Superior temporal gyrus (tissue), 1 donor: ENCODE results near the gene MGMT.

Experiments
- DNase-seq: peaks from one replicate; pipeline ENCODE4 v3.0.0-alpha.2; 2016; ENCODE audit errors: extremely low spot score

The MGMT gene

GRCh38 chr10:129793479-129793878, 326.4 kb downstream of the MGMT start:
- no peak for DNase-seq

DNA sequence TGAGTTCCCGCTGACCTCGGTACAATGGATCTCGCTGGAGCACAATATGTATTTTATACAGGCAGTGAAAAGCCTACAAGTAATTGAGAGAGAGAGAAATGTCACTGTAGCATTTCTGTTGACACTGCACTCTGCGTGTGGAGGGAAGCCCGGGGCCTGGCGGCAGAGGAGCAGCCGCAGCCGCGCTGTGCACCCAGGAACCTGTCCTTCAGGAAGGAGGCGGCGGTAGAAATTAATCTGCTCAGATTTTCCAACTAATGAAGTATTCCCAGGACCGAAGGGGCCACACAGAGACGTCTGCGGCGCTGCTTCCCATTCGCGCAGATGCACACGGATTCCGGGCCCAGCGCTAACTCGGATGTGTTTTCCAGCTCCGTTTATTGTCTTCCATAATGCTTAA, 327.0 kb downstream of the MGMT start:
- DNase-seq, result no peak

GRCh38 chr10:129796710-129797420, 329.8 kb downstream of the MGMT start:
- DNase-seq, result no peak

- no peak for DNase-seq
Measured at GRCh38 chr10:129799942-129800341, 332.9 kb downstream of the MGMT start.

- no peak for DNase-seq
Measured at GRCh38 chr10:129800796-129801340, 333.8 kb downstream of the MGMT start.

- no peak for DNase-seq
Measured at GRCh38 chr10:129807211-129807610, 340.2 kb downstream of the MGMT start.

DNA sequence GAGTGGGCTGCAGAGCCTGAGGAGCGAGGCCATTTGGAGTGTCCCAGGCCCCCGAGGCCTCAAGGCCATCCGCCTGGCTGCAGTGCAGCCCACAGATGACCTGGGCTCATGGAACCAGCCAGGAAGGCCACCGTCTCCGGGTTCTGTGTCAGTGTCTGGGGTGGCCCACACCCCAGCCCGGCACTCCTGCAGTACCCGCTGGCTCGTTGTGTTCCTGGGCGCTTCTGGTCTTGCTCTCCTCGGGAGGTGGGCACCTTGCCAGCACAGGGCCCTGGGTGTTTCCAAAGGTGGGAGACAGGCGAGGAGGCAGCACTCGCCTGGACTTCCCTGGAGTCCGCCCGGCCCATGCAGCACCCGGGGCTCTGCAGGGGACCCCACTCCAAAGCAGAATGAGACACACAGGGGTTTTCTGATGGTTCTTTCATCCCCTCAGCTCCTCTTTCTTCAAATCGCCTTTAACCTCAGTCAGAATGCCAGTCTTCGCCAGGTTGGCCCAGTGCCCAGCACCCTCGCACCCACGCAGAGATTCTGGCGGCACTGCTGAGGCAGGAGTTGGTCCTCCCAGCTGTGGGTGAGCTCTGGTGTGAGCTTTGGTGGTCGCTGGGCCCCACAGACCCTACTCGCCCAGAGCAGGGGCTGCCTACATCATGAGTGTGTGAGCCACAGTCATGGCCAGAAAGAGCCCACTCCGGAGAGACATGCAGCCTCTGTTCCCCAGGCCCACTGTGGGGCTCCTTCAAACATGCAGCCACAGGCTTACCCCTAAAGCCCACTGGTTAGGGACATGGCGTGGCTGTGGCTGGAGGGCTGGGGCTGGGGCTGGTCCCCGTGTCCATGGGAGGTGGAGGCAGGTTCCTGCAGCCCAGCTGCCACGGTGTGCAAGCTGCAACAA, 341.3 kb downstream of the MGMT start:
- DNase-seq, result no peak

DNA sequence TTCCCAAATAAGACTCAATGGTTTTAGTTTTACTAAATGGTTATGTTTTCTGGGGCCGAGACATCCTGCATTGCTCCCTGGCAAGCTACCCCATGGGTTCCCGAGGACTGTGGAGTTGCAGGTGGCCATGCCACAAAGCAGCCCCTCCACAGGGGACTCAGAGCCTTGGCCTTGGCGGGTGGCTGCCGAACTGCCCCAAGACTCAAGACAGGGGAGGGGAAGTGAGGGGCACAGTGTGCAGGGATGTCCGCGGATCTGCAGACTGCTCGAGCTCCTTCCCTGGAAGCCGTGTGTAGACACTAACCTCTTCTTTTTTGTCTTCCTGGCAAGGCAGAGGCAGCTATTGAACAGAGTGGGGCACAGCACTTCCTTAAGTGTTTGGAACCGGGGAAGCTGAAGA, 342.4 kb downstream of the MGMT start:
- no peak for DNase-seq

- no peak for DNase-seq
Measured at GRCh38 chr10:129809841-129810240, 342.8 kb downstream of the MGMT start.

GRCh38 chr10:129811208-129811607, 344.2 kb downstream of the MGMT start:
- no peak for DNase-seq

DNA sequence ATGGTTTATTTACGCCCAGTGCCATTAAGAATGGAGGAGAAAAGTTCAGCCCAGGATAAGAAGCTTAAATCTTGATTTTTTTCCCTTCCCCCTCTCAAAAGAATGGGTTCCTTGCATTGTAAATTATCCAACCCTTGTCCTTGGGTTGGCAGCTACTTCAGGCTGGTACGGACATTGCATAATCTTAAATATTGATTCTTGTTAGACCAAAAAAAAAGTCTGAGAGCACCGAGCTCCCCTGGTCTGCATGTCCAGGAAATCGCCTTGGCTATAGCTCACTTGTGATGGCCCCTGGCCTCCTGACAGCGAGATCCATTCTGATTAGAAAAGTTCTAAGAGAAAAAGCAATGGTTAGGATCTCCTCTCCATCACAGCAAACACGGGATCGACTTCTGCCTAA, 345.4 kb downstream of the MGMT start:
- DNase-seq, result no peak

GRCh38 chr10:129814681-129815646, 347.9 kb downstream of the MGMT start:
- no peak for DNase-seq

DNA sequence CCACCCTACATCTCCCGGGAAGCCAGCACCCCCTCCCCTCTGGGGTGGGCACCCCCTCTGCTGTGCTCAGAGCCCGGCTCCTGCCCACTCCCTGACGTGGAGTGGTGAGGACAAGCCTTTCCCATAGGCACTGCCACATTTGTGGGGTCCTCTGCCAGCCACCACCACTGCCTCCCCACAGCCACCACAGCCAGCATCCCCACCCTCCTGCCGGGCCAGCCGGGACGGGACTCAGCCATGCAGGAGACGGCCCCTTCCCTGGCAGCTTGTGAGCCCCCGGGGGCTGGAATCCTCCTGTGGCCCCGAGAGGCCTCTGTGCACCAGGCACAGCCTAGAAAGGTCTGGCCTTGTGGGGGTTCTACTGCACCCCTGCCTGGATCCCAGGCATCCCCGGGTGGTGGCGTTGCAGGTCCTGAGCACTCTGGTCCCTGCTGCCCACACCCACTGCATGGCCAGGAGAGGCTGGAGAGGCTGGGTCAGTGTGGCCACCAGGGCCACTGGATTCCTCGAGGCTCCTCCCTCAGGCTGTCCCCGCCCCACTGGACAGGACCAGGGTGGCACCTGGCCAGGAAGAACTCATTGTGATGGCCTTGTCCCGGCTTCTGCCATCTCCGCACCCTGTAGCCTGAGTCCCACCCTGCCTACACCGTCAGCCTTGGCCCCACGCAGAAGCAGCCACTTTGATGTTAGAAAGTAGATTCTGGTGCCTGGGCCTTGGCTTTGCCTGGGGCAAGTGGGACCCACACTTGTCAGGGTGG, 349.0 kb downstream of the MGMT start:
- DNase-seq, result no peak

GRCh38 chr10:129816656-129817045, 349.6 kb downstream of the MGMT start:
- DNase-seq, result no peak
